ENCODE data around the gene RASA2. TPM values are rescaled to one million over a fixed set of nuclear protein-coding genes. Genes with fewer than 3 reads are reported as not detected.

RASA2 gene
- polyA plus RNA-seq, 1 donor from 2014 or later = 37.5 TPM

DNA sequence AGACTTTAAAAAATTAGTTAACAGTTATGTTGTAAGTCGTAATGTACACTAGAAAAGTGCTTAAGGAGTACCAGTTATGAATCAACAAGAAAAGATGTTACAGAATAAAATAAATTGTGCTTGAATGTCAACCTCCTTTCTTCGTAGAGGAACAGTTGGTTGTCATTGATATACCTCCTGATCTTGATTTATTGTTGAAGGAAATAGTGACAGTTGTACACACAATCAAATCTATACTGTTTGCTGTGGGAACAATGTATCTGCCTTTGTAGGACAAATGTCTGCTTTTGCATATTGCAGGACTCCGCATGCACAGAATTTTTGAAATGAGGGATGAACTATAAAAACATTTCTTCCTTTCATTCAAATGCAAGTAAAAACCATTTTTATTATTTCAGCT, 19.2 kb downstream of the RASA2 start:
- Histone ChIP-seq H2AFZ (ENCODE audit: low read depth, low read length) (no peak overlapping the region), H3K9me2 (ENCODE audit: insufficient read depth, low read length) (no peaks in the 10 kb centered on the region), H3K27ac (ENCODE audit: low read length) (no peak overlapping the region), H3K4me2 (ENCODE audit: low read length) (no peak overlapping the region), H3F3A (ENCODE audit: insufficient read depth, low read length, poor library complexity, severe bottlenecking) (no peaks in the 10 kb centered on the region), H3K36me3 (ENCODE audit: insufficient read depth, low read length) (no peaks in the 10 kb centered on the region), H4K20me1 (ENCODE audit: insufficient read depth) (no peaks in the 10 kb centered on the region), H3K79me2 (replicated peaks; ENCODE audit: insufficient read depth, low read length) (peaks cover 28% of the 10 kb centered on the region), H3K27me3 (ENCODE audit: insufficient read depth, low read depth, low read length) (no peaks in the 10 kb centered on the region), H3K9ac (ENCODE audit: low read length) (no peak overlapping the region), H3K9me3 (ENCODE audit: low read length) (no peaks in the 10 kb centered on the region), H3K4me3 (ENCODE audit: low read length) (no peak overlapping the region)
- TF ChIP-seq TAF1 (IDR thresholded peaks at IDR 0.05; ENCODE audit: low read depth) (no peak), POLR2AphosphoS5 (IDR thresholded peaks at IDR 0.05) (no peak), SMC3 (conservative IDR thresholded peaks at IDR 0.05; ENCODE audit: poor library complexity) (no peak), MXI1 (conservative IDR thresholded peaks at IDR 0.05; ENCODE audit: poor library complexity, severe bottlenecking) (no peak), RAD21 (conservative IDR thresholded peaks at IDR 0.05) (no peak), EP300 (conservative IDR thresholded peaks at IDR 0.05; ENCODE audit: poor library complexity, severe bottlenecking) (no peak), EZH2 (IDR thresholded peaks at IDR 0.05; ENCODE audit: borderline replicate concordance, insufficient read depth, low read length, poor library complexity, severe bottlenecking) (no peak)
- TF ChIP-seq, protein P1, sequence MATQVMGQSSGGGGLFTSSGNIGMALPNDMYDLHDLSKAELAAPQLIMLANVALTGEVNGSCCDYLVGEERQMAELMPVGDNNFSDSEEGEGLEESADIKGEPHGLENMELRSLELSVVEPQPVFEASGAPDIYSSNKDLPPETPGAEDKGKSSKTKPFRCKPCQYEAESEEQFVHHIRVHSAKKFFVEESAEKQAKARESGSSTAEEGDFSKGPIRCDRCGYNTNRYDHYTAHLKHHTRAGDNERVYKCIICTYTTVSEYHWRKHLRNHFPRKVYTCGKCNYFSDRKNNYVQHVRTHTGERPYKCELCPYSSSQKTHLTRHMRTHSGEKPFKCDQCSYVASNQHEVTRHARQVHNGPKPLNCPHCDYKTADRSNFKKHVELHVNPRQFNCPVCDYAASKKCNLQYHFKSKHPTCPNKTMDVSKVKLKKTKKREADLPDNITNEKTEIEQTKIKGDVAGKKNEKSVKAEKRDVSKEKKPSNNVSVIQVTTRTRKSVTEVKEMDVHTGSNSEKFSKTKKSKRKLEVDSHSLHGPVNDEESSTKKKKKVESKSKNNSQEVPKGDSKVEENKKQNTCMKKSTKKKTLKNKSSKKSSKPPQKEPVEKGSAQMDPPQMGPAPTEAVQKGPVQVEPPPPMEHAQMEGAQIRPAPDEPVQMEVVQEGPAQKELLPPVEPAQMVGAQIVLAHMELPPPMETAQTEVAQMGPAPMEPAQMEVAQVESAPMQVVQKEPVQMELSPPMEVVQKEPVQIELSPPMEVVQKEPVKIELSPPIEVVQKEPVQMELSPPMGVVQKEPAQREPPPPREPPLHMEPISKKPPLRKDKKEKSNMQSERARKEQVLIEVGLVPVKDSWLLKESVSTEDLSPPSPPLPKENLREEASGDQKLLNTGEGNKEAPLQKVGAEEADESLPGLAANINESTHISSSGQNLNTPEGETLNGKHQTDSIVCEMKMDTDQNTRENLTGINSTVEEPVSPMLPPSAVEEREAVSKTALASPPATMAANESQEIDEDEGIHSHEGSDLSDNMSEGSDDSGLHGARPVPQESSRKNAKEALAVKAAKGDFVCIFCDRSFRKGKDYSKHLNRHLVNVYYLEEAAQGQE (IDR thresholded peaks at IDR 0.05; ENCODE audit: borderline replicate concordance) = no peak
- TF ChIP-seq, protein P2, sequence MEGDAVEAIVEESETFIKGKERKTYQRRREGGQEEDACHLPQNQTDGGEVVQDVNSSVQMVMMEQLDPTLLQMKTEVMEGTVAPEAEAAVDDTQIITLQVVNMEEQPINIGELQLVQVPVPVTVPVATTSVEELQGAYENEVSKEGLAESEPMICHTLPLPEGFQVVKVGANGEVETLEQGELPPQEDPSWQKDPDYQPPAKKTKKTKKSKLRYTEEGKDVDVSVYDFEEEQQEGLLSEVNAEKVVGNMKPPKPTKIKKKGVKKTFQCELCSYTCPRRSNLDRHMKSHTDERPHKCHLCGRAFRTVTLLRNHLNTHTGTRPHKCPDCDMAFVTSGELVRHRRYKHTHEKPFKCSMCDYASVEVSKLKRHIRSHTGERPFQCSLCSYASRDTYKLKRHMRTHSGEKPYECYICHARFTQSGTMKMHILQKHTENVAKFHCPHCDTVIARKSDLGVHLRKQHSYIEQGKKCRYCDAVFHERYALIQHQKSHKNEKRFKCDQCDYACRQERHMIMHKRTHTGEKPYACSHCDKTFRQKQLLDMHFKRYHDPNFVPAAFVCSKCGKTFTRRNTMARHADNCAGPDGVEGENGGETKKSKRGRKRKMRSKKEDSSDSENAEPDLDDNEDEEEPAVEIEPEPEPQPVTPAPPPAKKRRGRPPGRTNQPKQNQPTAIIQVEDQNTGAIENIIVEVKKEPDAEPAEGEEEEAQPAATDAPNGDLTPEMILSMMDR (IDR thresholded peaks at IDR 0.05; ENCODE audit: poor library complexity, severe bottlenecking) = no peak

- Histone ChIP-seq H3F3A (ENCODE audit: insufficient read depth, low read length, poor library complexity, severe bottlenecking) (no peaks in the 10 kb centered on the region), H4K20me1 (ENCODE audit: insufficient read depth) (no peaks in the 10 kb centered on the region), H3K36me3 (ENCODE audit: insufficient read depth, low read length) (no peaks in the 10 kb centered on the region), H3K27me3 (ENCODE audit: insufficient read depth, low read depth, low read length) (no peaks in the 10 kb centered on the region), H3K9me3 (ENCODE audit: low read length) (no peaks in the 10 kb centered on the region), H3K27ac (ENCODE audit: low read length) (no peak overlapping the region), H2AFZ (ENCODE audit: low read depth, low read length) (no peak overlapping the region), H3K4me2 (ENCODE audit: low read length) (no peak overlapping the region), H3K4me3 (ENCODE audit: low read length) (no peak overlapping the region), H3K9ac (ENCODE audit: low read length) (no peak overlapping the region), H3K79me2 (replicated peaks; ENCODE audit: insufficient read depth, low read length) (peaks cover 25% of the 10 kb centered on the region), H3K9me2 (ENCODE audit: insufficient read depth, low read length) (no peaks in the 10 kb centered on the region)
- TF ChIP-seq RAD21 (conservative IDR thresholded peaks at IDR 0.05) = no peak
- no peak for TF ChIP-seq POLR2AphosphoS5 (IDR thresholded peaks at IDR 0.05)
- TF ChIP-seq MXI1 (conservative IDR thresholded peaks at IDR 0.05; ENCODE audit: poor library complexity, severe bottlenecking) = no peak
- no peak for TF ChIP-seq EZH2 (IDR thresholded peaks at IDR 0.05; ENCODE audit: borderline replicate concordance, insufficient read depth, low read length, poor library complexity, severe bottlenecking)
- no peak for TF ChIP-seq EP300 (conservative IDR thresholded peaks at IDR 0.05; ENCODE audit: poor library complexity, severe bottlenecking)
- no peak for TF ChIP-seq SMC3 (conservative IDR thresholded peaks at IDR 0.05; ENCODE audit: poor library complexity)
- no peak for TF ChIP-seq TAF1 (IDR thresholded peaks at IDR 0.05; ENCODE audit: low read depth)
- TF ChIP-seq, protein P1 (IDR thresholded peaks at IDR 0.05; ENCODE audit: borderline replicate concordance) = no peak
- TF ChIP-seq, protein P2 (IDR thresholded peaks at IDR 0.05; ENCODE audit: poor library complexity, severe bottlenecking) = no peak
These were observed 20.7 kb downstream of the RASA2 start for GRCh38 chr3:141507392-141508066.
